K562 (cell line): ENCODE measurements around the gene OR1B1. TPM values are rescaled to one million over a fixed set of nuclear protein-coding genes. Genes with fewer than 3 reads are reported as not detected.

Source experiments
- CBFA2T3 ChIP-seq: fragments of 450-650 bp; IDR thresholded peaks from 2 replicates; pipeline ENCODE4 v1.6.1; 2017
- E4F1 ChIP-seq: fragments of 250-450 bp; sonication (Bioruptor Pico); IDR thresholded peaks from 2 replicates; pipeline ENCODE4 v1.5.0; 2021; ENCODE audit warnings: mild to moderate bottlenecking, borderline replicate concordance
- GATAD2A ChIP-seq: fragments of 450-650 bp; IDR thresholded peaks from 2 replicates; pipeline ENCODE4 v1.6.1; 2017
- GATAD2B ChIP-seq: fragments of 450-650 bp; IDR thresholded peaks from 2 replicates; pipeline ENCODE4 v1.6.1; 2017; ENCODE audit warnings: mild to moderate bottlenecking, borderline replicate concordance
- MBD2 ChIP-seq: sonication (generic); IDR thresholded peaks from 2 replicates; pipeline ENCODE4 v1.6.1; 2016; ENCODE audit warnings: low read depth, borderline replicate concordance
- MEF2D ChIP-seq: conservative IDR thresholded peaks from 2 replicates; pipeline ENCODE4 v1.6.1; 2016; ENCODE audit warnings: low read depth, missing genetic modification characterization, missing compliant biosample characterization
- MYC ChIP-seq, 2 experiments: fragments of 250-450 bp in 1 of 2; sonication (Bioruptor Pico) in 1 of 2; IDR thresholded peaks; 2 replicates each; pipeline versions ENCODE4 v1.5.1 to v1.6.1; 2012 to 2021; ENCODE audit warnings: low read depth in 2 of 2, borderline replicate concordance in 1 of 2, improper control_type of control experiment in 1 of 2, low read length in 1 of 2, mild to moderate bottlenecking in 1 of 2, moderate library complexity in 1 of 2
- SMARCB1 ChIP-seq: IDR thresholded peaks from 2 replicates; pipeline ENCODE4 v1.6.1; 2011; ENCODE audit warnings: improper control_type of control experiment, low read depth; ENCODE audit not compliant: insufficient read length
- STAT5A ChIP-seq: IDR thresholded peaks from 2 replicates; pipeline ENCODE4 v1.6.1; 2012; ENCODE audit warnings: low read length, inconsistent platforms, borderline replicate concordance
- ZBED1 ChIP-seq: IDR thresholded peaks from 2 replicates; pipeline ENCODE4 v1.6.1; 2014
- ZNF444 ChIP-seq: fragments of 250-450 bp; sonication (Bioruptor Pico); IDR thresholded peaks from 2 replicates; pipeline ENCODE4 v1.4.0; 2020; ENCODE audit warnings: mild to moderate bottlenecking, moderate library complexity
- polyA plus RNA-seq, 8 experiments: library from polyadenylated mRNA; depleted of rRNA in 4 of 8; stranded (reverse) in 5 of 8; unstranded in 3 of 8; fragments of >200 nt; fragmentation: Nextera tagmentation in 2 of 8; fragmentation: Illumina TruSeq in 1 of 8; extraction: Ambion mirVana in 2 of 8; extraction: Trizol in 1 of 8; gene quantifications; 2 replicates each; pipeline versions ENCODE4 v1.2.1 to v1.2.3, GENCODE V29; 2011 to 2014; ENCODE audit warnings: inconsistent platforms in 1 of 8, missing spikeins in 1 of 8
- total RNA-seq, 7 experiments: library from RNA; depleted of rRNA in 6 of 7; stranded (reverse); fragments of >200 nt in 6 of 7; fragmentation: Illumina TruSeq in 2 of 7; extraction: Trizol in 2 of 7; gene quantifications; 2 replicates each; pipeline versions ENCODE4 v1.2.1 to v1.2.3, GENCODE V29; 2011 to 2021; ENCODE audit warnings: low replicate concordance in 1 of 7

The OR1B1 gene
- total and polyA plus RNA-seq, 9 of the 15 experiments (the other 6 are each of a cell fraction or from before 2014, with no cell fraction given), result not detected

DNA sequence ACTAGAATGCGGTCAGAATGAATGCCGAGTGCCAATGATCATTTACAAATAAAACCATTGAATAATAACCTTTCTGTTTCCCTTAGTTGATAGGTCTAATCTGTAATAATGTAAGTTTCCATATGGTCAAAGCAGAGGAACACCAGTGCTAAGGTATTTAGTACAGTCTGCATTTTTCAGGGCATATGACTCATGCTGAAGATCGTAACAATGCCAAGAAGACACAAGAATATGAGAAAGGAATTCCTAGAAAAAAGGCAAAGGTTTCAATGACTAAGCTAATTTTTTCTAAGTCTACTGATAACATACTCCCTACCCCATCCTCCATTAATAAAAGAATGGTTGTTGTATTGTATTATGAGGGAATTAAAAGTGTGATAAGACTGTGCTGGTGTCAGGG lies 77.1 kb downstream of the OR1B1 start (continued):
- TF ChIP-seq STAT5A (peak; percentile 74), ZBED1 (no peak), E4F1 (CRISPR knock-in tag) (no peak), CBFA2T3 (peak; percentile 44), ZNF444 (CRISPR knock-in tag) (no peak), GATAD2B (0 out of 2 replicates have a peak, but pooled peaks have one; percentile 56), MEF2D (tag) (no peak), SMARCB1 (no peak), MBD2 (no peak), MYC (IDR thresholded peaks at IDR 0.05; ENCODE audit: low read depth, low read length) (no peak), MYC (CRISPR knock-in tag; IDR thresholded peaks at IDR 0.05; ENCODE audit: borderline replicate concordance, low read depth) (no peak), GATAD2A (0 out of 2 replicates have a peak, but pooled peaks have one; percentile 54)
